ENCODE data around the gene DOCK9.

The DOCK9 gene, protein sequence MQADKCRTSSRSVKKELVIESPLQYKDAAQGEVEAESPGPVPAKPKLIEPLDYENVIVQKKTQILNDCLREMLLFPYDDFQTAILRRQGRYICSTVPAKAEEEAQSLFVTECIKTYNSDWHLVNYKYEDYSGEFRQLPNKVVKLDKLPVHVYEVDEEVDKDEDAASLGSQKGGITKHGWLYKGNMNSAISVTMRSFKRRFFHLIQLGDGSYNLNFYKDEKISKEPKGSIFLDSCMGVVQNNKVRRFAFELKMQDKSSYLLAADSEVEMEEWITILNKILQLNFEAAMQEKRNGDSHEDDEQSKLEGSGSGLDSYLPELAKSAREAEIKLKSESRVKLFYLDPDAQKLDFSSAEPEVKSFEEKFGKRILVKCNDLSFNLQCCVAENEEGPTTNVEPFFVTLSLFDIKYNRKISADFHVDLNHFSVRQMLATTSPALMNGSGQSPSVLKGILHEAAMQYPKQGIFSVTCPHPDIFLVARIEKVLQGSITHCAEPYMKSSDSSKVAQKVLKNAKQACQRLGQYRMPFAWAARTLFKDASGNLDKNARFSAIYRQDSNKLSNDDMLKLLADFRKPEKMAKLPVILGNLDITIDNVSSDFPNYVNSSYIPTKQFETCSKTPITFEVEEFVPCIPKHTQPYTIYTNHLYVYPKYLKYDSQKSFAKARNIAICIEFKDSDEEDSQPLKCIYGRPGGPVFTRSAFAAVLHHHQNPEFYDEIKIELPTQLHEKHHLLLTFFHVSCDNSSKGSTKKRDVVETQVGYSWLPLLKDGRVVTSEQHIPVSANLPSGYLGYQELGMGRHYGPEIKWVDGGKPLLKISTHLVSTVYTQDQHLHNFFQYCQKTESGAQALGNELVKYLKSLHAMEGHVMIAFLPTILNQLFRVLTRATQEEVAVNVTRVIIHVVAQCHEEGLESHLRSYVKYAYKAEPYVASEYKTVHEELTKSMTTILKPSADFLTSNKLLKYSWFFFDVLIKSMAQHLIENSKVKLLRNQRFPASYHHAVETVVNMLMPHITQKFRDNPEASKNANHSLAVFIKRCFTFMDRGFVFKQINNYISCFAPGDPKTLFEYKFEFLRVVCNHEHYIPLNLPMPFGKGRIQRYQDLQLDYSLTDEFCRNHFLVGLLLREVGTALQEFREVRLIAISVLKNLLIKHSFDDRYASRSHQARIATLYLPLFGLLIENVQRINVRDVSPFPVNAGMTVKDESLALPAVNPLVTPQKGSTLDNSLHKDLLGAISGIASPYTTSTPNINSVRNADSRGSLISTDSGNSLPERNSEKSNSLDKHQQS (N-terminal part only)

DNA sequence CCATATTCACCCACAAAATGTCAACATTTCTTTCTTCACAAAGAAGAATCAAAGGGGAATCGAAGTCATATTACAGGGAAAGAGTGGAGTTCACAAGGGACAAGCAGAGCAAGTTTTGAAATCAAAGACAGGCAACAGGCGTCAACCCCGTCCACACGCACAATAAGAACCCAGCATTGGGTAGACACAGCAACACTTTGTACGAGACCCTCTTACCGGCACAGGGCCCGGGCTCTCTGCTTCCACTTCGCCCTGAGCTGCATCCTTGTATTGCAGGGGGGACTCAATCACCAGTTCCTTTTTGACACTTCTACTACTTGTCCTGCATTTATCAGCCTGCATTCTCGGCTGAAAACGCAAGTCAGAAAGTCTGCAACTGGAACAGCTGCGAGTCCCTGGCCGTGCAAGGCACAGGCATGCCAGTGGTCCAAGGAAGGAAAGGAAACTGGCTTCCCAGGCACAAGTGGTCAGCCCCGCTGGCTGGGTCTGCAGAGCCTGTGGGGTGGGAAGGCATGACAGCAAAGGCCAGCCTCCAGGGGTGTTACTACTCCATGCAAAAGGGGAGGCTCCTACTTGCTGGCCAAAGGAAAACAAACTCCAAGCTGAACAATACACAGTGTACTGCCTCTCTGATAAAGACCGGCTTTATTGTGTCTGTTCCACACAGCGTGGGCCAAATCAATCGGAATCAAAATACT lies at the start of gene DOCK9:
TSS of gene DOCK9 (minus strand) at position 497 of the 698 bp plus-strand sequence. CDS start at position 342, 155 bp downstream.
- TF ChIP-seq ZNF274 (IDR thresholded peaks at IDR 0.05; ENCODE audit: low read depth, low read length) = no peak
- H3K4me3 ChIP-seq (ENCODE audit: low read length) = no peak within 1 kb of the TSS

DNA sequence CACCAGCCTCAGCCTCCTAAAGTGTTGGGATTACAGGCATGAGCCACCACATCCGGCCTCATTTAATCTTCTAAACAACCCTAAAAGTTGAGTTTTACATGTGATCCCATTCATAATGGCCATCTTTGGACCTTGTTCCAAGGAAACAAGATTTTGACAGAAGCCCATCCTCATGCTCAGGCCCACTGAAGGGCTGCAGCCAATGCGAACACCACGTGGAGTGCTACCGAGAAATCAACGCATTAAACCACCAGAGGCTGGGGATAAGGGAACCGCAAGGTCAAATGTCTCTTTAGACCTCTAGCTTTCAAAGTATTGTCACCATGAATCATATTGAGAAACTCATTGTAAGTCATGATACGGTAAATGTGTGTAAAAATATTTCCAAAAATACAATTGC lies 49.4 kb upstream of the DOCK9 start:
- no peak for TF ChIP-seq ZNF274 (IDR thresholded peaks at IDR 0.05; ENCODE audit: low read depth, low read length)

GRCh38 chr13:99022941-99023340 lies 45.1 kb upstream of the DOCK9 start:
- no peak overlapping the region for H3K4me3 ChIP-seq (ENCODE audit: low read length)
- TF ChIP-seq ZNF274 (IDR thresholded peaks at IDR 0.05; ENCODE audit: low read depth, low read length) = no peak

More for the DNA sequence above, 49.4 kb upstream of the DOCK9 start:
- H3K4me3 ChIP-seq (ENCODE audit: low read length) = no peak overlapping the region

DNA sequence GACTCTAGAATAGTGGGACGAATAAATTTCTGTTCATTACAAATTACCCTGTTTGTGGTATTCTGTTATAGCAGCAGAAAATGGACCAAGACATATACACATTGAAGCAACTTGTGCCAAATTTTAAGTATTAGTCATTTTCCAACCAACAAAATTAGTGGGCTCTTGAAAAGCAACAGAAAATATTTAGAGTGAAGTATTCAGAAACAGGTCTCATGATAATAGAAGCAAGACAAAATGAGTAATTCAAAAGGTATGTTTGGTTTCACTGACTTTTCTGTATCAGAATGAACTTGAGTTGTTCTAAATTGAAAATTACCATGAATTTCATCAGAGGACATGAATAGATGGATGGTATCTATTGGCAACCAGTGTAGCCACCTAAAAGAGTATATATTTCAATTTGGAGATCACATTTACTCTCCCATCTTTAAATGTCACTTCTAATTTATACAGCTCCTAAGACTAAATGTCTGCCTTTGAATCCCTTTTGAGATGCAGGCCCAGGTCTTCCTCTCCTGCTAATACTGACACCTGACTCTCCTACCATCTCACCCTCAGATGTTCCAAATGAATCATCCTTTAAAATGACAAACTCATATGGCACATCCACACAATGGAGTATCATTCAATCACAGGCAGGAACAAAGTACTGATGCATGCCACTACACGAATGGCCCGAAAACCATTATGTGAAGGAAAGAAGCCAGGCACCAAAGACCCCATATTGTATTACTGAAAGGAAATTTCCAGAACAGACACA lies 40.7 kb upstream of the DOCK9 start:
- no peak overlapping the region for H3K4me3 ChIP-seq (ENCODE audit: low read length)
- TF ChIP-seq ZNF274 (IDR thresholded peaks at IDR 0.05; ENCODE audit: low read depth, low read length) = no peak

DNA sequence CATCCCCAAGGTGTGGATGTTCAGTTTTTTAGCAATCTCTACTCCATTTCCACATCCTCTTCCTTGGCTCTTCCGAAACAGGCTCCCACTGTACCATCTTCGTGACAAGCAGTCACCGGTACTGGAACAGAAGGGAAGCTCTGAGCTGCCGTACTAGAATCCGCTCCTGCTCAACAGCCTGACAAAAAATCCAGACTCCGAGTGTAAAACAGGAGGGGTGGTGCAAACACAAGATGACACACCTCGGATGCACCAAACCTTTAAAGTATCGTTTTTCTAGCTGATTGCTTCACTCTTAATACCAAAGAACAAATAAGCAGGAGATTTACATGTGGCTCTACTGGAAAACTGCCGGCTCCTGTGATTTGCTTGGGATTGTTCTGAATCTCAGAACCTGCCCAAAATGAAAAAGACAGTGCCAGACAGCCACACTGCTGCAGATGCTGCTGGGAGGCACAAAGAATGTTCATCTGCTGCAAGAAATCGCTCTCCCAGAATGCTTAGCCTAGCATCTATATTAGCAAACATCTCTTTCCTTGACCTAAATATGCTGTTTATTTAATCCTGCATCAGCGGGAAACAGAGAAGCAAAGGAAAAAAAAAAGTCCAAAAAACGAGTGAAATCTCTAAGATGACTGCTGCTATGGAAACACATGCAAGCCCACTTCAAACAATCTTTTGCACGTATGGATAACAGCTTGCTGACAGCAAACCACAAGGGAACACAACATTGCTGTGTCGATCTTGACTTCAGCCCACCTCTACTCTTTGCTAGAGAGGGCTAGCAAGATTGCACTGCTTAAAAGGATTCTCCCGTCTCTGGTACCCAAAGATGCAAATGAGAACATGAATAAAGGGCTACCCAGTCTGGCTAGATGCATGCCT lies 38.0 kb upstream of the DOCK9 start:
- H3K4me3 ChIP-seq (ENCODE audit: low read length) = no peak overlapping the region

DNA sequence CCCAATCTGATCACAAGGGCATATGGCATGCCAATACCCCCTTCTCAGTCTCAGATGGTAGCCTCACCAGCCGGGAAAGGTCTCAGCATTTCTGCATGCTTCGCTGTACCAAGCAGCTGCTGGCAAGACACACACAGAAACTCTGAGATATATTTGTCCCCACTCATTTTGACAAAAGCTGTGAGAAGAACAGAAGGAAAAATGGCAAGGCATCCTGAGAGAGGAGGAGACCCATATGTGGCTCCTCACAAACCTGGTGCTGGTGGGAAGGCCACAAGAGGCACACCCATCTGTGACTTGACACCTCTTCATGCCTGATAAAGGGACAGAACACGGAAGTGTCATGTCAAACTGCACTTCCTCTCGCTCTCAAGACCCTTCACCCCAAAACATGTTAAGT lies 36.7 kb upstream of the DOCK9 start:
- H3K4me3 ChIP-seq (ENCODE audit: low read length) = no peak overlapping the region
- TF ChIP-seq ZNF274 (IDR thresholded peaks at IDR 0.05; ENCODE audit: low read depth, low read length) = no peak

More for the DNA sequence above, 38.0 kb upstream of the DOCK9 start:
- no peak for TF ChIP-seq ZNF274 (IDR thresholded peaks at IDR 0.05; ENCODE audit: low read depth, low read length)

GRCh38 chr13:99013951-99014350 lies 36.1 kb upstream of the DOCK9 start:
- no peak for TF ChIP-seq ZNF274 (IDR thresholded peaks at IDR 0.05; ENCODE audit: low read depth, low read length)

GRCh38 chr13:99012539-99012938 lies 34.7 kb upstream of the DOCK9 start:
- H3K4me3 ChIP-seq (ENCODE audit: low read length) = no peak overlapping the region
- TF ChIP-seq ZNF274 (IDR thresholded peaks at IDR 0.05; ENCODE audit: low read depth, low read length) = no peak

More at GRCh38 chr13:99013951-99014350, 36.1 kb upstream of the DOCK9 start:
- H3K4me3 ChIP-seq (ENCODE audit: low read length) = no peak overlapping the region

DNA sequence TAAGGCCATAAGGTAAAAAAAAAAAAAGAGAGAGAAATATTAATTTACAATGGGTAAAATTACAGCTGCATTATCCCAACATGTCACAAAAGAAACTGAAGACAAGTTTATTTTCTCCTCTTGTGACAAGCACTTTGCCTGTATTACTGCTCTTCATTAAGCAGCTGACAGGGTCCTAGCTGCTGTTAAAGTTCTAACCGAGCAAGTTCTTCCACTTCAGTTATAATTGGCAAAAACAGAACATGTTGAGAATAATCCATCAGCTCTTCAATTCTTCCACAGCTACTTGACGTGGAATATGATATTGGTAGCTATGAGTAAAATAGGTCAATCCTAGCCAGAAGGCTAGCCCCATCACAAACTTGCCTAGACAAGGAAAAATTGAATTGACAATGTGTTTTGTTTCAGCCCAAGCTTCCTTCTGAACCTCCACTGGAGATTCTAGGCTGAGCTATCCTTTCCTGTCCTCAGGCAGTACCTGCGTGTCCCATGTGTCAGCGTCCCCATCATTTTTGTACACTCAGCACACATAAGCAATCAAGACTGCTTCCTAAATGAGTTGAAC lies 32.2 kb upstream of the DOCK9 start:
- TF ChIP-seq ZNF274 (IDR thresholded peaks at IDR 0.05; ENCODE audit: low read depth, low read length) = no peak
- no peak overlapping the region for H3K4me3 ChIP-seq (ENCODE audit: low read length)

- H3K4me3 ChIP-seq (ENCODE audit: low read length) = no peak overlapping the region
- TF ChIP-seq ZNF274 (IDR thresholded peaks at IDR 0.05; ENCODE audit: low read depth, low read length) = no peak
Observed at GRCh38 chr13:99008577-99008976, 30.7 kb upstream of the DOCK9 start.

DNA sequence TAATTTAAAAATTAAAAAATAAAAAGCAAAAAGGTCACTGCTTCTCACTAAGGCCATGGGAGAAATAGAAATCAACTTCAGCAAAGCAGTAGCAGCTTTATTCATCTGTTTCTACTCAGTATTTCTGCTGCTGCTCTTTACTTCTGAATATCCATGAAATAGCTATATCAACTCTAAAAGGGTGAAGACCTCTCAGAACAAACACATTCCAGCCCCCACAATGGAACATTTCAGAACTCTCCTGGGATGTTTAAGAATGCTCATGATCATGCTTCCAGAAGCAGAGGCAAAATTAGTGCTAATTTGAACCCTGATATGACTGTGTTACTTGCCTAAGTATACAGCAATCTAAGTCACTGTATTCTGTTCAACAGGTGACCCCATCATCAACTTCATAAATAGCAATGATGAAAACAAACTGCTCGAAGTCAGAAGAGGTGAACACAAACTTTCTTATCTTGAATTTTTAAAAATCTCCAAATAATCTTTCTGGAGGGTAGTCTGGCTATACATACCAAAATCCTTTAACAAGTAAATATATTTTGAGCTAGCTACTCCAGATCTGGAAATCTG lies 29.6 kb upstream of the DOCK9 start:
- H3K4me3 ChIP-seq (ENCODE audit: low read length) = no peak overlapping the region
- TF ChIP-seq ZNF274 (IDR thresholded peaks at IDR 0.05; ENCODE audit: low read depth, low read length) = no peak

Data from GM08714 (cell line).